A549 (cell line): ENCODE measurements around the gene HS3ST4.

Experiments
- CTCF ChIP-seq: fragments of >200 bp; sonication (Bioruptor Twin); formaldehyde crosslinking; IDR thresholded peaks from 3 replicates; pipeline ENCODE4 v1.5.1; 2016
- ESRRA ChIP-seq: fragments of 150-350 bp; IDR thresholded peaks from 2 replicates; pipeline ENCODE4 v1.6.1; 2014; ENCODE audit warnings: mild to moderate bottlenecking, low read length, borderline replicate concordance
- HDAC2 ChIP-seq: fragments of 200-600 bp; sonication (generic); IDR thresholded peaks from 2 replicates; pipeline ENCODE4 v1.6.1; 2016
- PHF8 ChIP-seq: fragments of 200-600 bp; sonication (generic); IDR thresholded peaks from 2 replicates; pipeline ENCODE4 v1.6.1; 2016; ENCODE audit warnings: low read depth, mild to moderate bottlenecking, antibody characterized with exemption, moderate library complexity, borderline replicate concordance
- POLR2A ChIP-seq: IDR thresholded peaks from 2 replicates; pipeline ENCODE4 v1.6.1; 2012; ENCODE audit warnings: mild to moderate bottlenecking, low read length
- RNF2 ChIP-seq: fragments of 200-600 bp; sonication (generic); IDR thresholded peaks from 2 replicates; pipeline ENCODE4 v1.6.1; 2016; ENCODE audit warnings: low read depth, mild to moderate bottlenecking, antibody characterized with exemption, moderate library complexity, borderline replicate concordance
- SREBF2 ChIP-seq: fragments of 450-650 bp; IDR thresholded peaks from 2 replicates; pipeline ENCODE4 v1.6.1; 2014; ENCODE audit warnings: mild to moderate bottlenecking, moderate library complexity
- TF ChIP-seq, protein P1 (sequence below): IDR thresholded peaks from 2 replicates; pipeline ENCODE4 v1.6.1; 2012; ENCODE audit warnings: low read depth, borderline replicate concordance

GRCh38 chr16:25886598-25886997, 194.8 kb downstream of the HS3ST4 start:
- TF ChIP-seq SREBF2 (no peak), PHF8 (no peak), CTCF (no peak), ESRRA (no peak), RNF2 (no peak), POLR2A (no peak), HDAC2 (no peak)
- TF ChIP-seq, protein P1, sequence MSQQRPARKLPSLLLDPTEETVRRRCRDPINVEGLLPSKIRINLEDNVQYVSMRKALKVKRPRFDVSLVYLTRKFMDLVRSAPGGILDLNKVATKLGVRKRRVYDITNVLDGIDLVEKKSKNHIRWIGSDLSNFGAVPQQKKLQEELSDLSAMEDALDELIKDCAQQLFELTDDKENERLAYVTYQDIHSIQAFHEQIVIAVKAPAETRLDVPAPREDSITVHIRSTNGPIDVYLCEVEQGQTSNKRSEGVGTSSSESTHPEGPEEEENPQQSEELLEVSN = no peak
